Measurements from ENCODE around the gene ACSL3.

ACSL3 gene

GRCh38 chr2:222922019-222922800, 61.4 kb downstream of the ACSL3 start:
- Mint-ChIP-seq H3K27ac (no peak overlapping the region), H3K9me3 (no peaks in the 10 kb centered on the region), H3K27me3 (ENCODE audit: low read depth) (no peaks in the 10 kb centered on the region), H3K4me1 (ENCODE audit: low read depth) (peaks cover 7% of the 10 kb centered on the region), H3K4me3 (no peak overlapping the region), H3K36me3 (ENCODE audit: low read depth) (peaks cover 13% of the 10 kb centered on the region)

- H3K4me3 Mint-ChIP-seq = no peak overlapping the region
- peaks cover 20% of the 10 kb centered on the region for H3K36me3 Mint-ChIP-seq (ENCODE audit: low read depth)
- no peak overlapping the region for H3K27ac Mint-ChIP-seq
- H3K27me3 Mint-ChIP-seq (ENCODE audit: low read depth) = no peaks in the 10 kb centered on the region
- H3K9me3 Mint-ChIP-seq = no peaks in the 10 kb centered on the region
- H3K4me1 Mint-ChIP-seq (ENCODE audit: low read depth) = no peaks in the 10 kb centered on the region
Measured at GRCh38 chr2:222926915-222927314, 66.1 kb downstream of the ACSL3 start.

- Mint-ChIP-seq H3K4me1 (ENCODE audit: low read depth) (no peaks in the 10 kb centered on the region), H3K27ac (no peak overlapping the region), H3K4me3 (no peak overlapping the region), H3K27me3 (ENCODE audit: low read depth) (no peaks in the 10 kb centered on the region), H3K36me3 (ENCODE audit: low read depth) (peaks cover 18% of the 10 kb centered on the region), H3K9me3 (no peaks in the 10 kb centered on the region)
Measured at GRCh38 chr2:222927600-222927999, 66.8 kb downstream of the ACSL3 start.

- no peak overlapping the region for H3K4me3 Mint-ChIP-seq
- H3K36me3 Mint-ChIP-seq (ENCODE audit: low read depth) = peaks cover 20% of the 10 kb centered on the region
- H3K4me1 Mint-ChIP-seq (ENCODE audit: low read depth) = no peaks in the 10 kb centered on the region
- H3K27me3 Mint-ChIP-seq (ENCODE audit: low read depth) = no peaks in the 10 kb centered on the region
- no peak overlapping the region for H3K27ac Mint-ChIP-seq
- H3K9me3 Mint-ChIP-seq = no peaks in the 10 kb centered on the region
Measured at GRCh38 chr2:222928335-222928734, 67.5 kb downstream of the ACSL3 start.

- no peaks in the 10 kb centered on the region for H3K4me1 Mint-ChIP-seq (ENCODE audit: low read depth)
- H3K4me3 Mint-ChIP-seq = no peak overlapping the region
- no peaks in the 10 kb centered on the region for H3K9me3 Mint-ChIP-seq
- H3K27ac Mint-ChIP-seq = no peak overlapping the region
- no peaks in the 10 kb centered on the region for H3K27me3 Mint-ChIP-seq (ENCODE audit: low read depth)
- peaks cover 29% of the 10 kb centered on the region for H3K36me3 Mint-ChIP-seq (ENCODE audit: low read depth)
Measured at GRCh38 chr2:222930862-222931261, 70.0 kb downstream of the ACSL3 start.

GRCh38 chr2:222931659-222932058, 70.8 kb downstream of the ACSL3 start:
- Mint-ChIP-seq H3K4me1 (ENCODE audit: low read depth) (no peaks in the 10 kb centered on the region), H3K27me3 (ENCODE audit: low read depth) (no peaks in the 10 kb centered on the region), H3K9me3 (no peaks in the 10 kb centered on the region), H3K27ac (no peak overlapping the region), H3K36me3 (ENCODE audit: low read depth) (peaks cover 31% of the 10 kb centered on the region), H3K4me3 (no peak overlapping the region)

GRCh38 chr2:222933458-222933857, 72.6 kb downstream of the ACSL3 start:
- Mint-ChIP-seq H3K4me3 (no peak overlapping the region), H3K27ac (no peak overlapping the region), H3K27me3 (ENCODE audit: low read depth) (no peaks in the 10 kb centered on the region), H3K4me1 (ENCODE audit: low read depth) (no peaks in the 10 kb centered on the region), H3K36me3 (ENCODE audit: low read depth) (peaks cover 40% of the 10 kb centered on the region), H3K9me3 (peaks cover 7% of the 10 kb centered on the region)

GRCh38 chr2:222935688-222936298, 75.0 kb downstream of the ACSL3 start:
- no peak overlapping the region for H3K4me3 Mint-ChIP-seq
- H3K4me1 Mint-ChIP-seq (ENCODE audit: low read depth) = peaks cover 2% of the 10 kb centered on the region
- no peaks in the 10 kb centered on the region for H3K27me3 Mint-ChIP-seq (ENCODE audit: low read depth)
- H3K27ac Mint-ChIP-seq = no peak overlapping the region
- H3K9me3 Mint-ChIP-seq = peaks cover 11% of the 10 kb centered on the region
- H3K36me3 Mint-ChIP-seq (ENCODE audit: low read depth) = peaks cover 36% of the 10 kb centered on the region

- Mint-ChIP-seq H3K27me3 (ENCODE audit: low read depth) (no peaks in the 10 kb centered on the region), H3K36me3 (ENCODE audit: low read depth) (peaks cover 29% of the 10 kb centered on the region), H3K4me3 (no peak overlapping the region), H3K27ac (no peak overlapping the region), H3K4me1 (ENCODE audit: low read depth) (peaks cover 2% of the 10 kb centered on the region), H3K9me3 (peaks cover 11% of the 10 kb centered on the region)
Measured at GRCh38 chr2:222936705-222937104, 75.9 kb downstream of the ACSL3 start.

GRCh38 chr2:222938327-222938726, 77.5 kb downstream of the ACSL3 start:
- H3K36me3 Mint-ChIP-seq (ENCODE audit: low read depth) = peaks cover 24% of the 10 kb centered on the region
- no peak overlapping the region for H3K27ac Mint-ChIP-seq
- H3K9me3 Mint-ChIP-seq = peaks cover 11% of the 10 kb centered on the region
- H3K27me3 Mint-ChIP-seq (ENCODE audit: low read depth) = no peaks in the 10 kb centered on the region
- H3K4me3 Mint-ChIP-seq = no peak overlapping the region
- peaks cover 3% of the 10 kb centered on the region for H3K4me1 Mint-ChIP-seq (ENCODE audit: low read depth)

GRCh38 chr2:222939208-222939856, 78.5 kb downstream of the ACSL3 start:
- peaks cover 4% of the 10 kb centered on the region for H3K4me1 Mint-ChIP-seq (ENCODE audit: low read depth)
- peaks cover 22% of the 10 kb centered on the region for H3K36me3 Mint-ChIP-seq (ENCODE audit: low read depth)
- H3K27ac Mint-ChIP-seq = no peak overlapping the region
- peaks cover 11% of the 10 kb centered on the region for H3K9me3 Mint-ChIP-seq
- H3K4me3 Mint-ChIP-seq = no peak overlapping the region
- H3K27me3 Mint-ChIP-seq (ENCODE audit: low read depth) = no peaks in the 10 kb centered on the region

- Mint-ChIP-seq H3K27ac (no peak overlapping the region), H3K27me3 (ENCODE audit: low read depth) (no peaks in the 10 kb centered on the region), H3K9me3 (peaks cover 11% of the 10 kb centered on the region), H3K36me3 (ENCODE audit: low read depth) (peaks cover 17% of the 10 kb centered on the region), H3K4me3 (no peak overlapping the region), H3K4me1 (ENCODE audit: low read depth) (peaks cover 4% of the 10 kb centered on the region)
Measured at GRCh38 chr2:222939979-222940378, 79.1 kb downstream of the ACSL3 start.

GRCh38 chr2:222941510-222942032, 80.7 kb downstream of the ACSL3 start:
- no peak overlapping the region for H3K27ac Mint-ChIP-seq
- H3K27me3 Mint-ChIP-seq (ENCODE audit: low read depth) = no peaks in the 10 kb centered on the region
- H3K36me3 Mint-ChIP-seq (ENCODE audit: low read depth) = peaks cover 14% of the 10 kb centered on the region
- peaks cover 11% of the 10 kb centered on the region for H3K9me3 Mint-ChIP-seq
- H3K4me3 Mint-ChIP-seq = no peak overlapping the region
- H3K4me1 Mint-ChIP-seq (ENCODE audit: low read depth) = peaks cover 4% of the 10 kb centered on the region

- Mint-ChIP-seq H3K4me1 (ENCODE audit: low read depth) (peaks cover 4% of the 10 kb centered on the region), H3K9me3 (peaks cover 7% of the 10 kb centered on the region), H3K27ac (no peak overlapping the region), H3K27me3 (ENCODE audit: low read depth) (no peaks in the 10 kb centered on the region), H3K4me3 (no peak overlapping the region), H3K36me3 (ENCODE audit: low read depth) (peaks cover 7% of the 10 kb centered on the region)
Measured at GRCh38 chr2:222942561-222942960, 81.7 kb downstream of the ACSL3 start.

GRCh38 chr2:222942977-222943376, 82.1 kb downstream of the ACSL3 start:
- Mint-ChIP-seq H3K9me3 (peaks cover 4% of the 10 kb centered on the region), H3K27me3 (ENCODE audit: low read depth) (no peaks in the 10 kb centered on the region), H3K4me1 (ENCODE audit: low read depth) (peaks cover 4% of the 10 kb centered on the region)

More at GRCh38 chr2:222942977-222943376, 82.1 kb downstream of the ACSL3 start:
- no peak overlapping the region for H3K4me3 Mint-ChIP-seq
- H3K27ac Mint-ChIP-seq = no peak overlapping the region
- H3K36me3 Mint-ChIP-seq (ENCODE audit: low read depth) = peaks cover 4% of the 10 kb centered on the region
